Spleen (tissue), 11 donors: Measurements from ENCODE around the gene PANK4. TPM values are rescaled to one million over a fixed set of nuclear protein-coding genes. Genes with fewer than 3 reads are reported as not detected.
A peak's percentile ranks its signal among the peaks of the same experiment; 100 is the strongest.

Source experiments
- DNase-seq: peaks from one replicate; pipeline ENCODE4 v3.0.0-alpha.2; 2020
- H3K27ac ChIP-seq, 8 donors: fragments of 200-600 bp; sonication (generic) in 7 of 8; 1 replicate in 4 of 8; 2 replicates in 4 of 8; pipeline versions ENCODE4 v1.5.0 to v1.8.0; 2016 to 2021; ENCODE audit warnings: inconsistent platforms in 4 of 8, mild to moderate bottlenecking in 4 of 8, moderate library complexity in 1 of 8
- H3K27me3 ChIP-seq, 7 donors: fragments of 200-600 bp; sonication (generic) in 6 of 7; replicated peaks in 1 of 7; 1 replicate in 4 of 7; 2 replicates in 3 of 7; pipeline versions ENCODE4 v1.5.0 to v1.8.0; 2016 to 2021; ENCODE audit warnings: inconsistent platforms in 3 of 7, mild to moderate bottlenecking in 1 of 7
- H3K36me3 ChIP-seq, 6 donors: fragments of 200-600 bp; sonication (generic) in 5 of 6; 1 replicate in 4 of 6; 2 replicates in 2 of 6; pipeline versions ENCODE4 v1.5.0 to v1.8.0; 2016 to 2021; ENCODE audit warnings: inconsistent platforms in 2 of 6
- H3K4me1 ChIP-seq, 6 donors: fragments of 200-600 bp; sonication (generic) in 5 of 6; 1 replicate in 3 of 6; 2 replicates in 3 of 6; pipeline versions ENCODE4 v1.5.0 to v1.8.0; 2016 to 2021; ENCODE audit warnings: inconsistent platforms in 3 of 6
- H3K4me3 ChIP-seq, 8 donors: fragments of 200-600 bp; sonication (generic) in 7 of 8; 1 replicate in 4 of 8; 2 replicates in 4 of 8; pipeline versions ENCODE4 v1.5.0 to v1.8.0; 2016 to 2021; ENCODE audit warnings: inconsistent platforms in 4 of 8, mild to moderate bottlenecking in 4 of 8, moderate library complexity in 2 of 8
- H3K9me3 ChIP-seq, 8 donors: fragments of 200-600 bp; sonication (generic) in 7 of 8; 1 replicate in 4 of 8; 2 replicates in 4 of 8; pipeline versions ENCODE4 v1.5.0 to v1.8.0; 2016 to 2021; ENCODE audit warnings: inconsistent platforms in 4 of 8
- CTCF ChIP-seq, 11 experiments: fragments of 200-600 bp in 7 of 11; fragments of 450-650 bp in 4 of 11; sonication (generic) in 4 of 11; IDR thresholded peaks in 8 of 11; conservative IDR thresholded peaks in 3 of 11; 1 replicate in 7 of 11; 2 replicates in 4 of 11; pipeline versions ENCODE4 v1.4.0 to v1.8.0; 2016 to 2021; ENCODE audit warnings: antibody characterized with exemption in 11 of 11, inconsistent platforms in 4 of 11, mild to moderate bottlenecking in 1 of 11
- POLR2A ChIP-seq, 3 donors: fragments of 450-650 bp; IDR thresholded peaks; one replicate each; pipeline ENCODE4 v1.5.1; 2017; ENCODE audit warnings: antibody characterized with exemption in 3 of 3, mild to moderate bottlenecking in 1 of 3
- POLR2AphosphoS5 ChIP-seq, 3 donors: sonication (generic); formaldehyde crosslinking; IDR thresholded peaks; one replicate each; pipeline ENCODE4 v1.5.1; 2017; ENCODE audit warnings: antibody characterized with exemption in 3 of 3
- WGBS, 5 donors: extraction: QIAGEN DNeasy Blood & Tissue Kit in 3 of 5; methylation state at CpG; one replicate each; pipeline versions ENCODE4 v1.1.5 to v1.1.7; 2013 to 2018; 5-methylcytosine and 5-hydroxymethylcytosine counted together
- intact Hi-C: fragments of 100-400 bp; cut with DNase I; formaldehyde crosslinking; loops from one replicate; pipeline ENCODE4 v1.15.0; 2023; ENCODE audit warnings: low total_unique reads
- polyA plus RNA-seq, 3 donors: library from polyadenylated mRNA; stranded (reverse); fragments of 200-250 nt; gene quantifications; one replicate each; pipeline ENCODE4 v1.2.1, GENCODE V29; 2013
- total RNA-seq, 7 donors: library from RNA; depleted of rRNA in 3 of 7; stranded (reverse); fragments of >200 nt in 3 of 7; fragmentation: NEBNext Ultra II Directional in 4 of 7; extraction: Animal tissue kit (Norgen Biotek cat#: 25700) in 4 of 7; gene quantifications; one replicate each; pipeline versions ENCODE4 v1.1.0 to v1.2.1, GENCODE V29; 2016 to 2021
- donor health status: healthy with polysubstance abuse.
- donor health status: DM: no; HTN: no; CAD: no; lungs with moderate emphysema.
- donor health status: DM: no; HTN: no; CAD: no.
- donor health status: Bipolar disorder and iron deficiency.
- donor health status: healthy.
- donor health status: DM: no; HTN: no; CAD: no.
- donor health status: DM: yes; HTN: yes; CAD: no.

Gene PANK4
- total and polyA plus RNA-seq, 10 donors = 13.8 to 49.5 (median 42.9) TPM

- Histone ChIP-seq H3K27me3 (no peaks in the 10 kb centered on the region), H3K36me3 (peaks cover 0 to 52% (median 48%) of the 10 kb centered on the region in 6 donors), H3K4me1 (peaks cover under 1 to 36% (median 13%) of the 10 kb centered on the region in 6 donors), H3K27ac (peak overlapping the region in 1 of 8 donors; percentile 14), H3K4me3 (no peak overlapping the region), H3K9me3 (no peaks in the 10 kb centered on the region)
- WGBS, 5 donors = 79 to 91% (median 88%) methylated on average over 16 to 20 of the region's 20 CpGs
- DNase-seq = no peak
- intact Hi-C loops = no loop called here
- TF ChIP-seq POLR2AphosphoS5 (IDR thresholded peaks at IDR 0.05) = peak; percentile 14 to 63 (median 25)
- no peak for TF ChIP-seq POLR2A (IDR thresholded peaks at IDR 0.05)
Measured at GRCh38 chr1:2564006-2564814, 37.8 kb upstream of the PANK4 start.

DNA sequence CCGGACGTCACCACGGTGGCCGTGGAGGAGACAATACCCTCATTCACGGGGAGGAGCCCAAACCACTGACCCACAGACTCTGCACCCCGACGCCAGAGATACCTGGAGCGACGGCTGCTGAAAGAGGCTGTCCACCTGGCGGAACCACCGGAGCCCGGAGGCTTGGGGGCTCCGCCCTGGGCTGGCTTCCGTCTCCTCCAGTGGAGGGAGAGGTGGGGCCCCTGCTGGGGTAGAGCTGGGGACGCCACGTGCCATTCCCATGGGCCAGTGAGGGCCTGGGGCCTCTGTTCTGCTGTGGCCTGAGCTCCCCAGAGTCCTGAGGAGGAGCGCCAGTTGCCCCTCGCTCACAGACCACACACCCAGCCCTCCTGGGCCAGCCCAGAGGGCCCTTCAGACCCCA is 36.8 kb upstream of the PANK4 start:
- no peak overlapping the region for H3K27ac ChIP-seq
- H3K4me1 ChIP-seq = peaks cover 7 to 46% (median 23%) of the 10 kb centered on the region in 6 donors
- no peak for DNase-seq
- no peaks in the 10 kb centered on the region for H3K27me3 ChIP-seq
- TF ChIP-seq POLR2A (IDR thresholded peaks at IDR 0.05) (no peak), CTCF (IDR thresholded peaks at IDR 0.05 in 8 of 11, conservative IDR thresholded peaks at IDR 0.05 in 3 of 11) (no peak), POLR2AphosphoS5 (IDR thresholded peaks at IDR 0.05) (peak in 1 of 3 donors; percentile 51)
- H3K9me3 ChIP-seq = no peaks in the 10 kb centered on the region
- peaks cover 0 to 62% (median 58%) of the 10 kb centered on the region in 6 donors for H3K36me3 ChIP-seq
- no peak overlapping the region for H3K4me3 ChIP-seq
- WGBS, 5 donors = 79 to 95% (median 92%) methylated on average over 6 to 18 of the region's 18 CpGs
- intact Hi-C loops = no loop called here

- intact Hi-C loops = no loop called here
- H3K9me3 ChIP-seq = no peaks in the 10 kb centered on the region
- WGBS, 5 donors = 88 to 94% (median 91%) methylated on average over 15 to 24 of the region's 24 CpGs
- DNase-seq = no peak
- H3K4me3 ChIP-seq = no peak overlapping the region
- TF ChIP-seq CTCF (IDR thresholded peaks at IDR 0.05 in 8 of 11, conservative IDR thresholded peaks at IDR 0.05 in 3 of 11) = peak in 8 of 11 experiments; percentile 26 to 68 (median 52)
- TF ChIP-seq POLR2AphosphoS5 (IDR thresholded peaks at IDR 0.05) = peak; percentile 14 to 57 (median 23)
- TF ChIP-seq POLR2A (IDR thresholded peaks at IDR 0.05) = no peak
- peaks cover 17 to 56% (median 33%) of the 10 kb centered on the region in 6 donors for H3K4me1 ChIP-seq
- peaks cover 0 to 69% (median 62%) of the 10 kb centered on the region in 6 donors for H3K36me3 ChIP-seq
- H3K27ac ChIP-seq = peak overlapping the region in 1 of 8 donors; percentile 11
- no peaks in the 10 kb centered on the region for H3K27me3 ChIP-seq
Measured at GRCh38 chr1:2561898-2562895, 35.8 kb upstream of the PANK4 start.

DNA sequence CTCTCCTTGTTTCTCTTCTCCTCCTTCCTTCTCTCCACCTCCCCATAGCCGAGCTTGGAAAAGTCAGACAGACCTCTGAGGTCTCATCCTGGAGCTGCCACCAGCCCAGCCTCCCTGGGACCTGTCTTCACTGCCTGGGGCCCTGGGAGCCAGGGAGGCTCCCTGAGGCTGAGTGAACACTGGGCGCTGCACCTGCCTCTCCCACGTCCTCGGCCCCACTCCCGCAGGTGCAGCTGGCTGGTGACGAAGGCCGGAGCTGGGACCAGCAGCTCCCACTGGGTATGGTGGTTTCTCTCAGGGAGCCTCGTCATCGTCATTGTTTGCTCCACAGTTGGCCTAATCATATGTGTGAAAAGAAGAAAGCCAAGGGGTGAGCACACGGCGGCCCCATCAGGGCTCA is 35.0 kb upstream of the PANK4 start:
- intact Hi-C loops = no loop called here
- Histone ChIP-seq H3K27me3 (no peaks in the 10 kb centered on the region), H3K27ac (no peak overlapping the region), H3K36me3 (peaks cover 0 to 69% (median 62%) of the 10 kb centered on the region in 6 donors), H3K4me1 (peaks cover 20 to 61% (median 36%) of the 10 kb centered on the region in 6 donors), H3K9me3 (no peaks in the 10 kb centered on the region), H3K4me3 (no peak overlapping the region)
- WGBS, 5 donors = 89 to 94% (median 91%) methylated on average over 11 of the region's 11 CpGs
- DNase-seq = no peak
- no peak for TF ChIP-seq POLR2A (IDR thresholded peaks at IDR 0.05)
- TF ChIP-seq POLR2AphosphoS5 (IDR thresholded peaks at IDR 0.05) = no peak
- TF ChIP-seq CTCF (IDR thresholded peaks at IDR 0.05 in 8 of 11, conservative IDR thresholded peaks at IDR 0.05 in 3 of 11) = no peak
